Mesendoderm (in vitro differentiated cells): ENCODE results near the gene PDGFB.
"Not testable (repeated sequence)": the region's sequence is repeated elsewhere in the genome, so short reads cannot be mapped to it uniquely, and the experiment has no call there.

Experiments used
- DNase-seq: peaks from one replicate; pipeline ENCODE4 v3.0.0; 2013
- H2AK5ac ChIP-seq: 2 replicates; pipeline ENCODE4 v1.6.1; 2013; ENCODE audit warnings: low read length, inconsistent platforms
- H2BK120ac ChIP-seq: 2 replicates; pipeline ENCODE4 v1.6.1; 2013; ENCODE audit warnings: low read depth, mild to moderate bottlenecking, low read length, moderate library complexity, mixed read lengths
- H2BK15ac ChIP-seq: replicated peaks from 2 replicates; pipeline ENCODE4 v1.6.1; 2013; ENCODE audit warnings: low read depth, mild to moderate bottlenecking, moderate library complexity
- H2BK5ac ChIP-seq: 2 replicates; pipeline ENCODE4 v1.6.1; 2013; ENCODE audit warnings: low read length, inconsistent platforms
- H3K18ac ChIP-seq: 2 replicates; pipeline ENCODE4 v1.6.1; 2013; ENCODE audit warnings: mild to moderate bottlenecking, low read length, mixed read lengths
- H3K23ac ChIP-seq: one replicate; pipeline ENCODE4 v1.6.1; 2013; ENCODE audit warnings: low read length
- H3K27ac ChIP-seq: 2 replicates; pipeline ENCODE4 v1.5.1; 2013; ENCODE audit warnings: low read depth, mild to moderate bottlenecking, inconsistent platforms, low read length, moderate library complexity
- H3K27me3 ChIP-seq: 2 replicates; pipeline ENCODE4 v1.6.1; 2013; ENCODE audit warnings: low read length, control low read depth, mild to moderate bottlenecking, inconsistent platforms; ENCODE audit not compliant: insufficient read depth, poor library complexity
- H3K36me3 ChIP-seq: 2 replicates; pipeline ENCODE4 v1.6.1; 2013; ENCODE audit warnings: low read length, inconsistent platforms; ENCODE audit not compliant: control insufficient read depth, insufficient read depth
- H3K4ac ChIP-seq: one replicate; pipeline ENCODE4 v1.6.1; 2013; ENCODE audit warnings: low read depth, mild to moderate bottlenecking, low read length, moderate library complexity
- H3K4me1 ChIP-seq: 2 replicates; pipeline ENCODE4 v1.6.1; 2013; ENCODE audit warnings: low read depth, low read length, inconsistent platforms; ENCODE audit not compliant: control insufficient read depth
- H3K4me2 ChIP-seq: 2 replicates; pipeline ENCODE4 v1.6.1; 2013; ENCODE audit warnings: low read length
- H3K4me3 ChIP-seq: 2 replicates; pipeline ENCODE4 v1.5.1; 2013; ENCODE audit warnings: mild to moderate bottlenecking, low read length
- H3K56ac ChIP-seq: one replicate; pipeline ENCODE4 v1.6.1; 2013; ENCODE audit warnings: low read length
- H3K79me1 ChIP-seq: 2 replicates; pipeline ENCODE4 v1.6.1; 2013; ENCODE audit warnings: low read length, inconsistent platforms
- H3K79me2 ChIP-seq: 2 replicates; pipeline ENCODE4 v1.6.1; 2013; ENCODE audit warnings: mild to moderate bottlenecking, low read length; ENCODE audit not compliant: control insufficient read depth, insufficient read depth
- H3K9ac ChIP-seq: 2 replicates; pipeline ENCODE4 v1.6.1; 2013; ENCODE audit warnings: low read length, inconsistent platforms
- H4K5ac ChIP-seq: one replicate; pipeline ENCODE4 v1.6.1; 2013; ENCODE audit warnings: low read length
- H4K8ac ChIP-seq: one replicate; pipeline ENCODE4 v1.6.1; 2013; ENCODE audit warnings: low read depth, mild to moderate bottlenecking, control low read depth, low read length, moderate library complexity
- WGBS: extraction: QIAGEN DNeasy Blood & Tissue Kit; methylation state at CpG from one replicate; pipeline ENCODE4 v1.1.7; 2013; ENCODE audit warnings: low lambda C conversion rate, missing lambda C conversion rate; ENCODE audit not compliant: insufficient coverage; ENCODE audit errors: extremely low coverage; 5-methylcytosine and 5-hydroxymethylcytosine counted together

The PDGFB gene

DNA sequence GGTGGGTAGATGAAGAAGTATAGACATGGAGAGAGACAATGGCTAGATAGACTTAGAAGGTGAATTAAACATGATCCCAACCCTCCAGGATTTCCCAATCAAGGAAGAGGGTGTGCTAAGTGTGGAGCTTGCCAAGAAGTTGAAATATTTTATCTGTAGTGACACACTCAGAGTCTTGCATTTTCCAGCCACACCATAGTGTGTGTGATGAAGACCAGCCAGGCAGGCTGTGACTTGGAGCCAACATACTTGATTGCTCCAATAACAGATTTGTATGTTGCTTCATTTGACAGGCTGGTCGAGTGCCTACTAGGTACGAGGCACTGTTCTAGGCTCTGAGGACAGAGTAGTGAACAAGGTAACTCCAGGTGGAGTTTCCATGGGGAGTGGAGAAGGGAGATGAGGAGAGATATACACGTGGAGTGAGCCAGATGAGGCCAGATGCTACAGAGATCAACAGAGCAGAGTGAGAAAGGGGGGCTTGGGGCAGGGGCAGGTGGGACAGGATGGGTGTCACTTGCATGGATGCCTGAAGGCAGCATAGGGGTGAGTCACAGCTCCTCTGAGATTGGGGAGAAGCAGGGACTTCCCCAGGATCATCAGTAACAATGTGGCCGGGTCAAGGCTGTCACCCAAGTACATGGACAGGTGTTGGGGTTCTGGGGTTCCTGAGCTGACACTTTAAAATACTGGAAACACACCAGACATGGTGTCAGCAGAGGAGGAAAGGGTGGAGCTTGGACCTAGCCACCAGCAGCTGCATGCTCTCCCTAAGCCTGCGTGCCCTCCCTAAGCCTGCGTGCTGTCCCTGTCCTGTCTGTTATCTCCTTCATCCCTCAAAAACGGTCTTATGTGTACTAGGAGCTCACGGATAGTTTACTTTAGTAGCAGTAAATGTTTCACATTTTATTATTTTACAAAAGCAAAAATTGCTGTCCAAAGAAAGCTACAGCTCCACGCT lies 23.6 kb downstream of the PDGFB start:
- Histone ChIP-seq H2BK120ac (no peak overlapping the region), H3K4me2 (no peak overlapping the region), H2BK15ac (no peak overlapping the region), H3K4me1 (no peaks in the 10 kb centered on the region), H3K56ac (no peak overlapping the region), H3K18ac (no peak overlapping the region), H3K9ac (no peak overlapping the region), H2AK5ac (no peak overlapping the region), H3K79me1 (no peaks in the 10 kb centered on the region), H3K27ac (no peak overlapping the region), H3K4me3 (no peak overlapping the region), H3K36me3 (no peaks in the 10 kb centered on the region), H3K4ac (no peak overlapping the region), H4K8ac (no peak overlapping the region), H4K5ac (no peak overlapping the region), H2BK5ac (no peak overlapping the region), H3K23ac (no peak overlapping the region), H3K79me2 (no peaks in the 10 kb centered on the region), H3K27me3 (no peaks in the 10 kb centered on the region)
- DNase-seq: no peak
- no CpG with 5 or more reads among the region's 9 CpGs for WGBS

- WGBS: no CpG with 5 or more reads among the region's 8 CpGs
- Histone ChIP-seq H3K56ac (no peak overlapping the region), H3K4me1 (no peaks in the 10 kb centered on the region), H3K36me3 (no peaks in the 10 kb centered on the region), H3K18ac (no peak overlapping the region), H3K27me3 (no peaks in the 10 kb centered on the region), H2BK15ac (no peak overlapping the region), H3K4ac (no peak overlapping the region), H2BK5ac (no peak overlapping the region), H3K4me3 (no peak overlapping the region), H2BK120ac (no peak overlapping the region), H4K5ac (no peak overlapping the region), H4K8ac (no peak overlapping the region), H3K79me1 (no peaks in the 10 kb centered on the region), H3K4me2 (no peak overlapping the region), H3K9ac (no peak overlapping the region), H3K79me2 (no peaks in the 10 kb centered on the region), H2AK5ac (no peak overlapping the region), H3K23ac (no peak overlapping the region), H3K27ac (no peak overlapping the region)
- no peak for DNase-seq
Observed at GRCh38 chr22:39220450-39220849, 24.3 kb downstream of the PDGFB start.

- H3K4me2 ChIP-seq: no peak overlapping the region
- no peaks in the 10 kb centered on the region for H3K27me3 ChIP-seq
- no peak overlapping the region for H3K4ac ChIP-seq
- no peak overlapping the region for H3K23ac ChIP-seq
- no peak overlapping the region for H3K56ac ChIP-seq
- H3K27ac ChIP-seq: no peak overlapping the region
- H3K18ac ChIP-seq: no peak overlapping the region
- no peak overlapping the region for H4K5ac ChIP-seq
- H3K9ac ChIP-seq: no peak overlapping the region
- H3K4me3 ChIP-seq: no peak overlapping the region
- WGBS: no CpG with 5 or more reads among the region's 16 CpGs
- no peak overlapping the region for H2BK5ac ChIP-seq
- peak; percentile 75 for DNase-seq
- no peaks in the 10 kb centered on the region for H3K36me3 ChIP-seq
- no peaks in the 10 kb centered on the region for H3K79me2 ChIP-seq
- no peak overlapping the region for H2AK5ac ChIP-seq
- H4K8ac ChIP-seq: no peak overlapping the region
- H3K79me1 ChIP-seq: no peaks in the 10 kb centered on the region
- no peaks in the 10 kb centered on the region for H3K4me1 ChIP-seq
- H2BK15ac ChIP-seq: no peak overlapping the region
- no peak overlapping the region for H2BK120ac ChIP-seq
Observed at GRCh38 chr22:39219071-39220039, 25.4 kb downstream of the PDGFB start.

- H3K4me3 ChIP-seq, DNase-seq, H2AK5ac ChIP-seq, H3K79me1 ChIP-seq, H3K4me2 ChIP-seq, H3K36me3 ChIP-seq, H3K27me3 ChIP-seq, H3K9ac ChIP-seq, H3K18ac ChIP-seq, H4K8ac ChIP-seq, H4K5ac ChIP-seq, H2BK120ac ChIP-seq, H2BK5ac ChIP-seq, H3K4me1 ChIP-seq, H3K79me2 ChIP-seq, H3K23ac ChIP-seq, H3K27ac ChIP-seq, H3K4ac ChIP-seq, H2BK15ac ChIP-seq, H3K56ac ChIP-seq: not testable (repeated sequence)
- WGBS: no CpG with 5 or more reads among the region's 6 CpGs
Observed at GRCh38 chr22:39218432-39218831, 26.4 kb downstream of the PDGFB start.

DNA sequence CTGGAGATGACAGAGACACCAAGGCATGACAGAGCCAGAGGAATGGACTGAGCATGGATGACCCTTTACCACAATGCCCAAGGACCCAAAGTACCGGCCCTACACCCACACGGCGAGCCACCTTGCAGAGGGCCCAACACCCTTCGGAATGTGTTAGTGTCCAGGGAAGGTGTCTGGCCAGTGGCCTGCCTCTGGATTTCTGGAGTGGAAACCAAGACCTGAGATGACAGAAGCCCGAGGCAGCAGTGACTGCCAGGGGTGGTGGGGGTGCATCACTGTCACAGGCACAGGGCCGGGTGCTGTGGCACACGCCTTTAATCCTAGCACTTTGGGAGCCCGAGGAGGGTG lies 28.7 kb downstream of the PDGFB start:
- no CpG with 5 or more reads among the region's 8 CpGs for WGBS
- H2AK5ac ChIP-seq: no peak overlapping the region
- no peak overlapping the region for H3K27ac ChIP-seq
- H3K23ac ChIP-seq: no peak overlapping the region
- H3K36me3 ChIP-seq: no peaks in the 10 kb centered on the region
- H2BK5ac ChIP-seq: no peak overlapping the region
- H3K9ac ChIP-seq: no peak overlapping the region
- H4K5ac ChIP-seq: no peak overlapping the region
- H3K27me3 ChIP-seq: no peaks in the 10 kb centered on the region
- DNase-seq: no peak
- no peak overlapping the region for H3K4me2 ChIP-seq
- no peak overlapping the region for H3K4ac ChIP-seq
- no peaks in the 10 kb centered on the region for H3K79me2 ChIP-seq
- H3K18ac ChIP-seq: no peak overlapping the region
- no peak overlapping the region for H2BK120ac ChIP-seq
- no peak overlapping the region for H2BK15ac ChIP-seq
- H3K4me1 ChIP-seq: peaks cover 3% of the 10 kb centered on the region
- no peak overlapping the region for H3K4me3 ChIP-seq
- H3K56ac ChIP-seq: no peak overlapping the region
- no peaks in the 10 kb centered on the region for H3K79me1 ChIP-seq
- H4K8ac ChIP-seq: no peak overlapping the region
